K562 (cell line): ENCODE data around the gene ADGRG1. TPM values are rescaled to one million over a fixed set of nuclear protein-coding genes. Genes with fewer than 3 reads are reported as not detected.

Experiments
- CHD7 ChIP-seq: fragments of 200-600 bp; sonication (generic); IDR thresholded peaks from one replicate; pipeline ENCODE4 v1.6.1; 2012; ENCODE audit warnings: mild to moderate bottlenecking, low read depth, low read length, inconsistent platforms
- CTBP1 ChIP-seq: fragments of 450-650 bp; IDR thresholded peaks from 2 replicates; pipeline ENCODE4 v1.6.1; 2016; ENCODE audit warnings: borderline replicate concordance
- polyA plus RNA-seq, 8 experiments: library from polyadenylated mRNA; depleted of rRNA in 4 of 8; stranded (reverse) in 5 of 8; unstranded in 3 of 8; fragments of >200 nt; fragmentation: Nextera tagmentation in 2 of 8; fragmentation: Illumina TruSeq in 1 of 8; extraction: Ambion mirVana in 2 of 8; extraction: Trizol in 1 of 8; gene quantifications; 2 replicates each; pipeline versions ENCODE4 v1.2.1 to v1.2.3, GENCODE V29; 2011 to 2014; ENCODE audit warnings: inconsistent platforms in 1 of 8, missing spikeins in 1 of 8
- total RNA-seq, 7 experiments: library from RNA; depleted of rRNA in 6 of 7; stranded (reverse); fragments of >200 nt in 6 of 7; fragmentation: Illumina TruSeq in 2 of 7; extraction: Trizol in 2 of 7; gene quantifications; 2 replicates each; pipeline versions ENCODE4 v1.2.1 to v1.2.3, GENCODE V29; 2011 to 2021; ENCODE audit warnings: low replicate concordance in 1 of 7
- TF ChIP-seq, protein P1 (sequence below), 2 experiments: fragments of 450-650 bp in 1 of 2; sonication (generic) in 1 of 2; formaldehyde crosslinking in 1 of 2; IDR thresholded peaks; 2 replicates each; pipeline versions ENCODE4 v1.7.1 to v1.9.0; 2016 to 2022; ENCODE audit warnings: inconsistent platforms in 1 of 2, mild to moderate bottlenecking in 1 of 2, missing genetic modification reagents in 1 of 2
- TF ChIP-seq, protein P2 (sequence below): fragments of 450-650 bp; IDR thresholded peaks from 2 replicates; pipeline ENCODE4 v1.6.1; 2016

The ADGRG1 gene
- total and polyA plus RNA-seq, 9 of the 15 experiments (the other 6 are each of a cell fraction or from before 2014, with no cell fraction given), result 0.04 to 0.31 (median 0.16) TPM; not detected in 6

- TF ChIP-seq CHD7, result no peak
- TF ChIP-seq CTBP1, result peak; percentile 51; the same call in 1 of the 2 replicates
- TF ChIP-seq, protein P1, sequence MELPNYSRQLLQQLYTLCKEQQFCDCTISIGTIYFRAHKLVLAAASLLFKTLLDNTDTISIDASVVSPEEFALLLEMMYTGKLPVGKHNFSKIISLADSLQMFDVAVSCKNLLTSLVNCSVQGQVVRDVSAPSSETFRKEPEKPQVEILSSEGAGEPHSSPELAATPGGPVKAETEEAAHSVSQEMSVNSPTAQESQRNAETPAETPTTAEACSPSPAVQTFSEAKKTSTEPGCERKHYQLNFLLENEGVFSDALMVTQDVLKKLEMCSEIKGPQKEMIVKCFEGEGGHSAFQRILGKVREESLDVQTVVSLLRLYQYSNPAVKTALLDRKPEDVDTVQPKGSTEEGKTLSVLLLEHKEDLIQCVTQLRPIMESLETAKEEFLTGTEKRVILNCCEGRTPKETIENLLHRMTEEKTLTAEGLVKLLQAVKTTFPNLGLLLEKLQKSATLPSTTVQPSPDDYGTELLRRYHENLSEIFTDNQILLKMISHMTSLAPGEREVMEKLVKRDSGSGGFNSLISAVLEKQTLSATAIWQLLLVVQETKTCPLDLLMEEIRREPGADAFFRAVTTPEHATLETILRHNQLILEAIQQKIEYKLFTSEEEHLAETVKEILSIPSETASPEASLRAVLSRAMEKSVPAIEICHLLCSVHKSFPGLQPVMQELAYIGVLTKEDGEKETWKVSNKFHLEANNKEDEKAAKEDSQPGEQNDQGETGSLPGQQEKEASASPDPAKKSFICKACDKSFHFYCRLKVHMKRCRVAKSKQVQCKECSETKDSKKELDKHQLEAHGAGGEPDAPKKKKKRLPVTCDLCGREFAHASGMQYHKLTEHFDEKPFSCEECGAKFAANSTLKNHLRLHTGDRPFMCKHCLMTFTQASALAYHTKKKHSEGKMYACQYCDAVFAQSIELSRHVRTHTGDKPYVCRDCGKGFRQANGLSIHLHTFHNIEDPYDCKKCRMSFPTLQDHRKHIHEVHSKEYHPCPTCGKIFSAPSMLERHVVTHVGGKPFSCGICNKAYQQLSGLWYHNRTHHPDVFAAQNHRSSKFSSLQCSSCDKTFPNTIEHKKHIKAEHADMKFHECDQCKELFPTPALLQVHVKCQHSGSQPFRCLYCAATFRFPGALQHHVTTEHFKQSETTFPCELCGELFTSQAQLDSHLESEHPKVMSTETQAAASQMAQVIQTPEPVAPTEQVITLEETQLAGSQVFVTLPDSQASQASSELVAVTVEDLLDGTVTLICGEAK (IDR thresholded peaks at IDR 0.05), result 0 out of 2 replicates have a peak, but pooled peaks have one; percentile 13
- TF ChIP-seq, protein P1 (CRISPR knock-in tag; IDR thresholded peaks at IDR 0.05), result no peak
- TF ChIP-seq, protein P2, sequence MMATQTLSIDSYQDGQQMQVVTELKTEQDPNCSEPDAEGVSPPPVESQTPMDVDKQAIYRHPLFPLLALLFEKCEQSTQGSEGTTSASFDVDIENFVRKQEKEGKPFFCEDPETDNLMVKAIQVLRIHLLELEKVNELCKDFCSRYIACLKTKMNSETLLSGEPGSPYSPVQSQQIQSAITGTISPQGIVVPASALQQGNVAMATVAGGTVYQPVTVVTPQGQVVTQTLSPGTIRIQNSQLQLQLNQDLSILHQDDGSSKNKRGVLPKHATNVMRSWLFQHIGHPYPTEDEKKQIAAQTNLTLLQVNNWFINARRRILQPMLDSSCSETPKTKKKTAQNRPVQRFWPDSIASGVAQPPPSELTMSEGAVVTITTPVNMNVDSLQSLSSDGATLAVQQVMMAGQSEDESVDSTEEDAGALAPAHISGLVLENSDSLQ, result peak; percentile 72
Observed at GRCh38 chr16:57601801-57602478, 26.5 kb upstream of the ADGRG1 start (continued).
